ENCODE results near the gene DNTT. TPM values are rescaled to one million over a fixed set of nuclear protein-coding genes. Genes with fewer than 3 reads are reported as not detected.

DNTT gene
- total and polyA plus RNA-seq, 2 of the 13 experiments (the other 11 are each of a cell fraction or from before 2014, with no cell fraction given): not detected

DNA sequence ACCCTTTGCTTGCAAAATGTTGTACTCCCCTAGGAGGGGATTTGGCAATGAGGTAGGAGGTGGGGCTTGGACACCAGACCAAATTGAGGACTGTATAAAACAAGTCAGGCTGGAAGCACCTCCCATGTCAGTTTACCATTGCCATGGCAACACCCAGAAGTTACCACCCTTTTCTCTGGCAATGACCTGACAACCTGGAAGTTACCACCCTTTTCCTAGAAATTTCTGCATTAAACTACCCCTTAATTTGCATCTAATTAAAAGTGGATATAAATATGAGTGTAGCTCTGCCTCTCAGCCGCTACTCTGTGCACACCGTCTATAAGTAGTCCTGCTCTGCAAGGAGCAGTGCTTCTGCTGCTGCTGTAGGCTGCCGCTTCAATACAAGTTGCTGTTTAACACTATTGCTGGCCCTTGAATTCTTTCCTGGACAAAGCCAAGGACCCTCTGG lies 25.0 kb upstream of the DNTT start:
- Histone ChIP-seq H3K4me2 (ENCODE audit: low read depth, low read length) (no peak overlapping the region), H3K9me3 (ENCODE audit: low read length) (no peaks in the 10 kb centered on the region), H3K4me1 (ENCODE audit: insufficient read depth, low read length) (no peaks in the 10 kb centered on the region), H3K9ac (ENCODE audit: insufficient read depth, low read depth, low read length) (no peak overlapping the region), H3K27ac (ENCODE audit: extremely low read length, insufficient read depth, low read length) (no peak overlapping the region), H2AFZ (ENCODE audit: low read length) (no peak overlapping the region), H3K4me3 (replicated peaks in 1 of 3; ENCODE audit: insufficient read depth in 1 of 3, low read depth in 2 of 3, low read length in 3 of 3) (no peak overlapping the region), H3K79me2 (ENCODE audit: insufficient read depth, low read length) (no peaks in the 10 kb centered on the region), H3K36me3 (replicated peaks in 1 of 2; ENCODE audit: control insufficient read depth in 1 of 2, insufficient read depth in 2 of 2, low read length in 2 of 2) (no peaks in the 10 kb centered on the region), H4K20me1 (ENCODE audit: insufficient read depth, low read length) (no peaks in the 10 kb centered on the region), H3K27me3 (ENCODE audit: control insufficient read depth in 1 of 2, insufficient read depth in 2 of 2, low read length in 2 of 2) (0 out of 5 replicates have a peak, but pooled peaks cover 0 to under 1% of the 10 kb centered on the region in 2 experiments)
- BruUV-seq (replicated peaks): no TSS peak
- no peak for FAIRE-seq
- CTCF ChIA-PET (ENCODE audit: low intra/inter-chr PET ratio, low total read pairs): no interaction called here
- no peak for TF ChIP-seq YEATS2 (CRISPR knock-in tag; IDR thresholded peaks at IDR 0.05; ENCODE audit: borderline replicate concordance)
- no peak for TF ChIP-seq TGIF2 (CRISPR knock-in tag; IDR thresholded peaks at IDR 0.05)
- no peak for TF ChIP-seq GABPB1 (CRISPR knock-in tag; IDR thresholded peaks at IDR 0.05)
- no peak for TF ChIP-seq ZNF781 (CRISPR knock-in tag; IDR thresholded peaks at IDR 0.05; ENCODE audit: borderline replicate concordance, not compliant biosample characterization)
- TF ChIP-seq ZNF138 (CRISPR knock-in tag; IDR thresholded peaks at IDR 0.05; ENCODE audit: low read depth): no peak
- TF ChIP-seq ZNF256 (CRISPR knock-in tag; conservative IDR thresholded peaks at IDR 0.05): no peak
- TF ChIP-seq NKX3-1 (CRISPR knock-in tag; IDR thresholded peaks at IDR 0.05): no peak
- no peak for TF ChIP-seq ZNF207 (IDR thresholded peaks at IDR 0.05; ENCODE audit: borderline replicate concordance)
- TF ChIP-seq, protein P1, sequence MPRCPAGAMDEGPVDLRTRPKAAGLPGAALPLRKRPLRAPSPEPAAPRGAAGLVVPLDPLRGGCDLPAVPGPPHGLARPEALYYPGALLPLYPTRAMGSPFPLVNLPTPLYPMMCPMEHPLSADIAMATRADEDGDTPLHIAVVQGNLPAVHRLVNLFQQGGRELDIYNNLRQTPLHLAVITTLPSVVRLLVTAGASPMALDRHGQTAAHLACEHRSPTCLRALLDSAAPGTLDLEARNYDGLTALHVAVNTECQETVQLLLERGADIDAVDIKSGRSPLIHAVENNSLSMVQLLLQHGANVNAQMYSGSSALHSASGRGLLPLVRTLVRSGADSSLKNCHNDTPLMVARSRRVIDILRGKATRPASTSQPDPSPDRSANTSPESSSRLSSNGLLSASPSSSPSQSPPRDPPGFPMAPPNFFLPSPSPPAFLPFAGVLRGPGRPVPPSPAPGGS (CRISPR knock-in tag; IDR thresholded peaks at IDR 0.05): no peak
- POLR2A ChIA-PET: no interaction called here
- WGBS (ENCODE audit: low lambda C conversion rate): 58% methylated on average over 3 of the region's 3 CpGs
- ATAC-seq: no peak
- no peak for DNase-seq (ENCODE audit: low spot score)
- intact Hi-C loops (cut with micrococcal nuclease; ENCODE audit: unreplicated experiment): no loop called here
- in situ Hi-C loops (cut with HindIII; ENCODE audit: extremely low pct_ligation_motif_present, low pct_unique_long_range_greater_than_20kb): no loop called here
